ENCODE measurements around the gene SIX1.

SIX1 gene

GRCh38 chr14:60616461-60616959 is 32.8 kb downstream of the SIX1 start:
- Histone ChIP-seq H3K4me2 (ENCODE audit: low read depth, low read length, poor library complexity, severe bottlenecking) (no peak overlapping the region), H2AFZ (ENCODE audit: low read length) (peak overlapping the region; percentile 63), H4K20me1 (ENCODE audit: insufficient read depth, low read length, poor library complexity, severe bottlenecking) (no peaks in the 10 kb centered on the region), H3K79me2 (ENCODE audit: insufficient read depth, low read length) (no peaks in the 10 kb centered on the region), H3K9me2 (replicated peaks; ENCODE audit: low read depth, low read length) (no peaks in the 10 kb centered on the region), H3K9me3 (ENCODE audit: insufficient read depth, low read depth, low read length) (no peaks in the 10 kb centered on the region), H3K27me3 (ENCODE audit: insufficient read depth, low read length, poor library complexity, severe bottlenecking) (no peaks in the 10 kb centered on the region), H3F3A (ENCODE audit: low read depth) (no peaks in the 10 kb centered on the region), H3K9ac (ENCODE audit: low read depth, low read length, poor library complexity, severe bottlenecking) (no peak overlapping the region), H3K4me1 (ENCODE audit: insufficient read depth, low read length, poor library complexity, severe bottlenecking) (no peaks in the 10 kb centered on the region), H3K36me3 (ENCODE audit: insufficient read depth, low read length) (no peaks in the 10 kb centered on the region), H3K4me3 (ENCODE audit: low read length, poor library complexity, severe bottlenecking) (no peak overlapping the region)
- no peak for TF ChIP-seq CTCF (conservative IDR thresholded peaks at IDR 0.05; ENCODE audit: low read length)
- no peak for TF ChIP-seq EZH2phosphoT487 (IDR thresholded peaks at IDR 0.05; ENCODE audit: borderline replicate concordance)

GRCh38 chr14:60602291-60602690 is 47.0 kb downstream of the SIX1 start:
- Histone ChIP-seq H3K9me2 (replicated peaks; ENCODE audit: low read depth, low read length) (no peaks in the 10 kb centered on the region), H3K27me3 (ENCODE audit: insufficient read depth, low read length, poor library complexity, severe bottlenecking) (no peaks in the 10 kb centered on the region), H2AFZ (ENCODE audit: low read length) (no peak overlapping the region), H3F3A (ENCODE audit: low read depth) (no peaks in the 10 kb centered on the region), H3K9ac (ENCODE audit: low read depth, low read length, poor library complexity, severe bottlenecking) (no peak overlapping the region), H3K4me3 (ENCODE audit: low read length, poor library complexity, severe bottlenecking) (no peak overlapping the region), H3K4me1 (ENCODE audit: insufficient read depth, low read length, poor library complexity, severe bottlenecking) (no peaks in the 10 kb centered on the region), H3K79me2 (ENCODE audit: insufficient read depth, low read length) (no peaks in the 10 kb centered on the region), H3K9me3 (ENCODE audit: insufficient read depth, low read depth, low read length) (peaks cover 5% of the 10 kb centered on the region; the same call in 1 of the 2 replicates), H3K36me3 (ENCODE audit: insufficient read depth, low read length) (no peaks in the 10 kb centered on the region), H4K20me1 (ENCODE audit: insufficient read depth, low read length, poor library complexity, severe bottlenecking) (no peaks in the 10 kb centered on the region), H3K4me2 (ENCODE audit: low read depth, low read length, poor library complexity, severe bottlenecking) (no peak overlapping the region)
- TF ChIP-seq CTCF (conservative IDR thresholded peaks at IDR 0.05; ENCODE audit: low read length) = no peak
- TF ChIP-seq EZH2phosphoT487 (IDR thresholded peaks at IDR 0.05; ENCODE audit: borderline replicate concordance) = no peak

GRCh38 chr14:60599727-60600126 is 49.5 kb downstream of the SIX1 start:
- Histone ChIP-seq H3K9ac (ENCODE audit: low read depth, low read length, poor library complexity, severe bottlenecking) (no peak overlapping the region), H3K4me3 (ENCODE audit: low read length, poor library complexity, severe bottlenecking) (no peak overlapping the region), H4K20me1 (ENCODE audit: insufficient read depth, low read length, poor library complexity, severe bottlenecking) (no peaks in the 10 kb centered on the region), H3K9me3 (ENCODE audit: insufficient read depth, low read depth, low read length) (no peaks in the 10 kb centered on the region), H3K4me1 (ENCODE audit: insufficient read depth, low read length, poor library complexity, severe bottlenecking) (no peaks in the 10 kb centered on the region), H3K4me2 (ENCODE audit: low read depth, low read length, poor library complexity, severe bottlenecking) (no peak overlapping the region), H2AFZ (ENCODE audit: low read length) (no peak overlapping the region), H3F3A (ENCODE audit: low read depth) (no peaks in the 10 kb centered on the region), H3K36me3 (ENCODE audit: insufficient read depth, low read length) (no peaks in the 10 kb centered on the region), H3K27me3 (ENCODE audit: insufficient read depth, low read length, poor library complexity, severe bottlenecking) (no peaks in the 10 kb centered on the region), H3K9me2 (replicated peaks; ENCODE audit: low read depth, low read length) (no peaks in the 10 kb centered on the region), H3K79me2 (ENCODE audit: insufficient read depth, low read length) (no peaks in the 10 kb centered on the region)
- no peak for TF ChIP-seq EZH2phosphoT487 (IDR thresholded peaks at IDR 0.05; ENCODE audit: borderline replicate concordance)
- TF ChIP-seq CTCF (conservative IDR thresholded peaks at IDR 0.05; ENCODE audit: low read length) = no peak

All from Loucy (cell line).